H9 (cell line): ENCODE data around the gene CCDC121. TPM values are rescaled to one million over a fixed set of nuclear protein-coding genes. Genes with fewer than 3 reads are reported as not detected.

ENCODE experiments used
- DNase-seq: peaks from one replicate; pipeline ENCODE4 v3.0.0-alpha.2; 2017
- H2AFZ ChIP-seq: one replicate; pipeline ENCODE4 v1.6.1; 2013; ENCODE audit warnings: mild to moderate bottlenecking, low read length, control low read depth, moderate library complexity
- H2AK5ac ChIP-seq: 2 replicates; pipeline ENCODE4 v1.6.1; 2013; ENCODE audit warnings: low read length, control low read depth, mixed read lengths; ENCODE audit not compliant: insufficient read length
- H2BK120ac ChIP-seq: one replicate; pipeline ENCODE4 v1.6.1; 2013; ENCODE audit warnings: low read depth, mild to moderate bottlenecking, low read length, control low read depth, inconsistent platforms; ENCODE audit not compliant: poor library complexity, severe bottlenecking
- H2BK12ac ChIP-seq: 2 replicates; pipeline ENCODE4 v1.6.1; 2013; ENCODE audit warnings: low read length, control low read depth, mixed read lengths, low read depth; ENCODE audit not compliant: insufficient read length
- H2BK15ac ChIP-seq: 2 replicates; pipeline ENCODE4 v1.6.1; 2013; ENCODE audit warnings: low read depth, low read length, control low read depth
- H2BK20ac ChIP-seq: one replicate; pipeline ENCODE4 v1.6.1; 2013; ENCODE audit warnings: low read depth, mild to moderate bottlenecking, low read length, control low read depth, inconsistent platforms; ENCODE audit not compliant: poor library complexity, severe bottlenecking
- H2BK5ac ChIP-seq: 2 replicates; pipeline ENCODE4 v1.6.1; 2013; ENCODE audit warnings: low read length, control low read depth, mixed read lengths; ENCODE audit not compliant: insufficient read length
- H3K14ac ChIP-seq: 2 replicates; pipeline ENCODE4 v1.6.1; 2013; ENCODE audit warnings: low read length, control low read depth; ENCODE audit not compliant: insufficient read depth
- H3K18ac ChIP-seq: 2 replicates; pipeline ENCODE4 v1.6.1; 2013; ENCODE audit warnings: low read depth, mild to moderate bottlenecking, mixed read lengths, low read length, control low read depth; ENCODE audit not compliant: insufficient read length
- H3K23ac ChIP-seq: 2 replicates; pipeline ENCODE4 v1.6.1; 2013; ENCODE audit warnings: low read length, control low read depth, mixed read lengths, low read depth; ENCODE audit not compliant: insufficient read length
- H3K23me2 ChIP-seq: 2 replicates; pipeline ENCODE4 v1.6.1; 2013; ENCODE audit warnings: low read depth, mild to moderate bottlenecking, mixed read lengths, low read length, control low read depth; ENCODE audit not compliant: insufficient read length, poor library complexity, severe bottlenecking
- H3K27ac ChIP-seq: 2 replicates; pipeline ENCODE4 v1.5.1; 2013; ENCODE audit warnings: low read length, control low read depth, mixed read lengths, low read depth; ENCODE audit not compliant: insufficient read length
- H3K27me3 ChIP-seq: 2 replicates; pipeline ENCODE4 v1.6.1; 2013; ENCODE audit warnings: low read length, control low read depth, inconsistent platforms; ENCODE audit not compliant: insufficient read depth
- H3K4ac ChIP-seq: 2 replicates; pipeline ENCODE4 v1.6.1; 2013; ENCODE audit warnings: low read depth, mild to moderate bottlenecking, control low read depth, inconsistent platforms, low read length, moderate library complexity
- H3K4me1 ChIP-seq: 2 replicates; pipeline ENCODE4 v1.6.1; 2013; ENCODE audit warnings: low read length, control low read depth, inconsistent platforms; ENCODE audit not compliant: insufficient read depth
- H3K4me2 ChIP-seq: 2 replicates; pipeline ENCODE4 v1.6.1; 2013; ENCODE audit warnings: low read length, control low read depth, mixed read lengths; ENCODE audit not compliant: insufficient read length, insufficient read depth
- H3K56ac ChIP-seq: 2 replicates; pipeline ENCODE4 v1.6.1; 2013; ENCODE audit warnings: low read depth, mild to moderate bottlenecking, mixed read lengths, low read length, control low read depth; ENCODE audit not compliant: insufficient read length
- H3K79me1 ChIP-seq: 2 replicates; pipeline ENCODE4 v1.6.1; 2013; ENCODE audit warnings: low read depth, mild to moderate bottlenecking, moderate library complexity, low read length, control low read depth, inconsistent platforms; ENCODE audit not compliant: insufficient read depth, poor library complexity, severe bottlenecking
- H3K79me2 ChIP-seq: 2 replicates; pipeline ENCODE4 v1.6.1; 2013; ENCODE audit warnings: low read length, control low read depth, inconsistent platforms; ENCODE audit not compliant: insufficient read depth
- H3K9ac ChIP-seq: 2 replicates; pipeline ENCODE4 v1.6.1; 2013; ENCODE audit warnings: low read length, control low read depth, mixed read lengths; ENCODE audit not compliant: insufficient read length; ENCODE audit errors: extremely low read depth
- H3K9me3 ChIP-seq: one replicate; pipeline ENCODE4 v1.6.1; 2013; ENCODE audit warnings: low read depth, low read length, inconsistent platforms; ENCODE audit not compliant: control insufficient read depth
- H3T11ph ChIP-seq: one replicate; pipeline ENCODE4 v1.6.1; 2013; ENCODE audit warnings: mild to moderate bottlenecking, low read length, control low read depth, inconsistent platforms
- H4K20me1 ChIP-seq: one replicate; pipeline ENCODE4 v1.6.1; 2013; ENCODE audit not compliant: control insufficient read depth, insufficient read length, insufficient read depth
- H4K5ac ChIP-seq: 2 replicates; pipeline ENCODE4 v1.6.1; 2013; ENCODE audit warnings: low read depth, mild to moderate bottlenecking, mixed read lengths, low read length, control low read depth; ENCODE audit not compliant: insufficient read length
- H4K8ac ChIP-seq: replicated peaks from 2 replicates; pipeline ENCODE4 v1.6.1; 2013; ENCODE audit warnings: low read length, control low read depth, mixed read lengths, low read depth; ENCODE audit not compliant: insufficient read length
- H4K91ac ChIP-seq: 2 replicates; pipeline ENCODE4 v1.6.1; 2013; ENCODE audit warnings: low read depth, mild to moderate bottlenecking, moderate library complexity, mixed read lengths, low read length, control low read depth; ENCODE audit not compliant: insufficient read length
- H3K27ac Mint-ChIP-seq, 3 experiments: 2 replicates in 2 of 3; 3 replicates in 1 of 3; pipeline ENCODE4 v1.8.0; 2020 to 2021; ENCODE audit warnings: mixed read lengths in 3 of 3, mild to moderate bottlenecking in 1 of 3, moderate library complexity in 1 of 3
- H3K27me3 Mint-ChIP-seq: 2 replicates; pipeline ENCODE4 v1.8.0; 2021; ENCODE audit warnings: low read depth, mild to moderate bottlenecking, moderate library complexity, mixed read lengths
- H3K36me3 Mint-ChIP-seq, 3 experiments: 2 replicates in 2 of 3; 3 replicates in 1 of 3; pipeline ENCODE4 v1.8.0; 2020 to 2021; ENCODE audit warnings: low read depth in 3 of 3, mixed read lengths in 3 of 3; ENCODE audit not compliant: insufficient read depth in 1 of 3
- H3K4me1 Mint-ChIP-seq, 2 experiments: 2 replicates each; pipeline ENCODE4 v1.8.0; 2020; ENCODE audit warnings: mixed read lengths in 2 of 2
- H3K4me3 Mint-ChIP-seq, 2 experiments: 2 replicates in 1 of 2; 3 replicates in 1 of 2; pipeline ENCODE4 v1.8.0; 2020 to 2021; ENCODE audit warnings: mild to moderate bottlenecking in 2 of 2, mixed read lengths in 2 of 2, moderate library complexity in 1 of 2
- H3K9me3 Mint-ChIP-seq, 2 experiments: 2 replicates in 1 of 2; 3 replicates in 1 of 2; pipeline ENCODE4 v1.8.0; 2020; ENCODE audit warnings: mild to moderate bottlenecking in 2 of 2, mixed read lengths in 2 of 2, moderate library complexity in 1 of 2
- CTCF ChIP-seq: fragments of 200-600 bp; sonication (generic); conservative IDR thresholded peaks from 3 replicates; pipeline ENCODE4 v1.8.0; 2021; ENCODE audit warnings: antibody characterized with exemption, mild to moderate bottlenecking
- WGBS: extraction: QIAGEN DNeasy Blood & Tissue Kit; methylation state at CpG from one replicate; pipeline ENCODE4 v1.1.7; 2013; ENCODE audit warnings: missing lambda C conversion rate, low lambda C conversion rate, mixed read lengths; ENCODE audit not compliant: insufficient read length; ENCODE audit errors: extremely low coverage; 5-methylcytosine and 5-hydroxymethylcytosine counted together
- total RNA-seq: library from RNA; stranded (reverse); gene quantifications from 2 replicates; pipeline ENCODE4 v1.2.1, GENCODE V29; 2021

Gene CCDC121
- total RNA-seq, 1 experiment from 2014 or later, result 1.2 TPM

- Histone ChIP-seq H3T11ph (no peak overlapping the region), H3K9me3 (no peaks in the 10 kb centered on the region), H4K5ac (no peak overlapping the region), H2BK5ac (no peak overlapping the region), H2BK20ac (no peak overlapping the region), H2BK15ac (no peak overlapping the region), H4K8ac (no peak overlapping the region), H3K23me2 (no peaks in the 10 kb centered on the region), H2AK5ac (no peak overlapping the region), H3K4ac (no peak overlapping the region), H2BK120ac (no peak overlapping the region), H3K9ac (no peak overlapping the region), H2BK12ac (no peak overlapping the region), H3K18ac (no peak overlapping the region), H4K20me1 (no peaks in the 10 kb centered on the region), H3K79me2 (no peaks in the 10 kb centered on the region), H3K56ac (no peak overlapping the region), H3K14ac (no peak overlapping the region), H3K4me1 (no peaks in the 10 kb centered on the region), H2AFZ (no peak overlapping the region), H3K27me3 (no peaks in the 10 kb centered on the region), H3K4me2 (no peak overlapping the region), H3K23ac (no peak overlapping the region), H3K27ac (no peak overlapping the region), H3K79me1 (no peaks in the 10 kb centered on the region), H4K91ac (no peak overlapping the region)
- no peak for DNase-seq
- Mint-ChIP-seq H3K4me1 (no peaks in the 10 kb centered on the region), H3K36me3 (peaks cover 14 to 56% (median 55%) of the 10 kb centered on the region in 3 experiments; a peak in 6 of 7 replicates), H3K27me3 (no peaks in the 10 kb centered on the region), H3K4me3 (no peak overlapping the region), H3K27ac (no peak overlapping the region), H3K9me3 (no peaks in the 10 kb centered on the region)
- no CpG with 5 or more reads among the region's 4 CpGs for WGBS
- TF ChIP-seq CTCF, result no peak
Observed at GRCh38 chr2:27671235-27671634, 42.4 kb upstream of the CCDC121 start.
